Neural cell (in vitro differentiated cells): ENCODE results near the gene AP3B1.

Source experiments
- EZH2 ChIP-seq: fragments of 200-600, 300-800 bp; shearing (Covaris generic), sonication (generic); IDR thresholded peaks from 2 replicates; pipeline ENCODE4 v1.6.1; 2014; ENCODE audit warnings: antibody characterized with exemption, low read length, borderline replicate concordance, mild to moderate bottlenecking; ENCODE audit not compliant: insufficient read depth, poor library complexity, severe bottlenecking
- MXI1 ChIP-seq: fragments of 450-650 bp; conservative IDR thresholded peaks from 2 replicates; pipeline ENCODE4 v1.6.1; 2014; ENCODE audit warnings: antibody characterized with exemption, mild to moderate bottlenecking; ENCODE audit not compliant: poor library complexity, severe bottlenecking
- POLR2AphosphoS5 ChIP-seq: IDR thresholded peaks from 2 replicates; pipeline ENCODE4 v1.6.1; 2012
- RAD21 ChIP-seq: fragments of 450-650 bp; conservative IDR thresholded peaks from 2 replicates; pipeline ENCODE4 v1.6.1; 2014; ENCODE audit warnings: antibody characterized with exemption, mild to moderate bottlenecking, moderate library complexity
- TAF1 ChIP-seq: IDR thresholded peaks from 2 replicates; pipeline ENCODE4 v1.6.1; 2012; ENCODE audit warnings: low read depth
- TF ChIP-seq, protein P1 (sequence below): fragments of 450-650 bp; IDR thresholded peaks from 2 replicates; pipeline ENCODE4 v1.5.1; 2014; ENCODE audit warnings: antibody characterized with exemption, mild to moderate bottlenecking, moderate library complexity; ENCODE audit not compliant: poor library complexity, severe bottlenecking
- TF ChIP-seq, protein P2 (sequence below): IDR thresholded peaks from 2 replicates; pipeline ENCODE4 v1.6.1; 2012; ENCODE audit warnings: borderline replicate concordance

DNA sequence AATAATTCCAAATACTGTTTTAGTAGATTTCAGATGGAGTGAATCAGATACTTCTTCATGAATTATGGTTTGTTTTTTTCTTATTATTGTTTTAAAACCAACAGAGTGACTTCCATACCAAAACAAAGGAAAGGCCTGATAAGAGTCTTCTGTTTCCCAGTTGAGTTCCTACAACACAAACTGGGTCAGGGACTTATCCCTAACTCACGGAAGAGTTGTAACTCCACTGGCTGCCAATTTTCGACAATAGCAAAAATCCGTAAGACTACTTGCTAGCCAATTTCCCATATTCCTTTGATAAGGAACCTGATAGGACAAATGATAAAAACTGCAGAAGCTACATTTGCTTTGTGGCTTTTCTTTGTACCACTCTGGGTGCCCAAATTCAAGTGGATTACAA lies 219.2 kb downstream of the AP3B1 start:
- TF ChIP-seq, protein P1, sequence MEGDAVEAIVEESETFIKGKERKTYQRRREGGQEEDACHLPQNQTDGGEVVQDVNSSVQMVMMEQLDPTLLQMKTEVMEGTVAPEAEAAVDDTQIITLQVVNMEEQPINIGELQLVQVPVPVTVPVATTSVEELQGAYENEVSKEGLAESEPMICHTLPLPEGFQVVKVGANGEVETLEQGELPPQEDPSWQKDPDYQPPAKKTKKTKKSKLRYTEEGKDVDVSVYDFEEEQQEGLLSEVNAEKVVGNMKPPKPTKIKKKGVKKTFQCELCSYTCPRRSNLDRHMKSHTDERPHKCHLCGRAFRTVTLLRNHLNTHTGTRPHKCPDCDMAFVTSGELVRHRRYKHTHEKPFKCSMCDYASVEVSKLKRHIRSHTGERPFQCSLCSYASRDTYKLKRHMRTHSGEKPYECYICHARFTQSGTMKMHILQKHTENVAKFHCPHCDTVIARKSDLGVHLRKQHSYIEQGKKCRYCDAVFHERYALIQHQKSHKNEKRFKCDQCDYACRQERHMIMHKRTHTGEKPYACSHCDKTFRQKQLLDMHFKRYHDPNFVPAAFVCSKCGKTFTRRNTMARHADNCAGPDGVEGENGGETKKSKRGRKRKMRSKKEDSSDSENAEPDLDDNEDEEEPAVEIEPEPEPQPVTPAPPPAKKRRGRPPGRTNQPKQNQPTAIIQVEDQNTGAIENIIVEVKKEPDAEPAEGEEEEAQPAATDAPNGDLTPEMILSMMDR = no peak
- TF ChIP-seq EZH2 (no peak), POLR2AphosphoS5 (no peak), MXI1 (no peak), RAD21 (no peak), TAF1 (no peak)
- TF ChIP-seq, protein P2, sequence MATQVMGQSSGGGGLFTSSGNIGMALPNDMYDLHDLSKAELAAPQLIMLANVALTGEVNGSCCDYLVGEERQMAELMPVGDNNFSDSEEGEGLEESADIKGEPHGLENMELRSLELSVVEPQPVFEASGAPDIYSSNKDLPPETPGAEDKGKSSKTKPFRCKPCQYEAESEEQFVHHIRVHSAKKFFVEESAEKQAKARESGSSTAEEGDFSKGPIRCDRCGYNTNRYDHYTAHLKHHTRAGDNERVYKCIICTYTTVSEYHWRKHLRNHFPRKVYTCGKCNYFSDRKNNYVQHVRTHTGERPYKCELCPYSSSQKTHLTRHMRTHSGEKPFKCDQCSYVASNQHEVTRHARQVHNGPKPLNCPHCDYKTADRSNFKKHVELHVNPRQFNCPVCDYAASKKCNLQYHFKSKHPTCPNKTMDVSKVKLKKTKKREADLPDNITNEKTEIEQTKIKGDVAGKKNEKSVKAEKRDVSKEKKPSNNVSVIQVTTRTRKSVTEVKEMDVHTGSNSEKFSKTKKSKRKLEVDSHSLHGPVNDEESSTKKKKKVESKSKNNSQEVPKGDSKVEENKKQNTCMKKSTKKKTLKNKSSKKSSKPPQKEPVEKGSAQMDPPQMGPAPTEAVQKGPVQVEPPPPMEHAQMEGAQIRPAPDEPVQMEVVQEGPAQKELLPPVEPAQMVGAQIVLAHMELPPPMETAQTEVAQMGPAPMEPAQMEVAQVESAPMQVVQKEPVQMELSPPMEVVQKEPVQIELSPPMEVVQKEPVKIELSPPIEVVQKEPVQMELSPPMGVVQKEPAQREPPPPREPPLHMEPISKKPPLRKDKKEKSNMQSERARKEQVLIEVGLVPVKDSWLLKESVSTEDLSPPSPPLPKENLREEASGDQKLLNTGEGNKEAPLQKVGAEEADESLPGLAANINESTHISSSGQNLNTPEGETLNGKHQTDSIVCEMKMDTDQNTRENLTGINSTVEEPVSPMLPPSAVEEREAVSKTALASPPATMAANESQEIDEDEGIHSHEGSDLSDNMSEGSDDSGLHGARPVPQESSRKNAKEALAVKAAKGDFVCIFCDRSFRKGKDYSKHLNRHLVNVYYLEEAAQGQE = no peak
